K562 (cell line): ENCODE data around the gene ZDHHC3. TPM values are rescaled to one million over a fixed set of nuclear protein-coding genes. Genes with fewer than 3 reads are reported as not detected.

Experiments
- ATAC-seq: fragments of 200-7000 bp; cut with Tn5 transposase; 3 replicates; pipeline ENCODE4 v1.9.1; 2020; ENCODE audit warnings: moderate library complexity
- BruUV-seq: library from RNA; stranded (reverse); fragments of 400-500 nt; replicated peaks from 2 replicates; lab custom pipeline; 2021; lab: Mats Ljungman, UMichigan
- CTCF ChIA-PET: fragments of 300-600 bp; formaldehyde crosslinking; extraction: SDS; loops from one replicate; lab custom pipeline; 2021; ENCODE audit warnings: low intra/inter-chr PET ratio; lab: Yijun Ruan, JAX
- POLR2A ChIA-PET: fragments of 300-600, 350-650 bp; sonication (Branson Sonifier 250); formaldehyde crosslinking; extraction: SDS; loops from one replicate; lab custom pipeline; 2021; ENCODE audit warnings: antibody characterized with exemption, inconsistent platforms; lab: Yijun Ruan, JAX
- DNase-seq, 4 experiments: peaks; one replicate each; pipeline versions ENCODE4 v3.0.0 to v3.0.0-alpha.2; 2011 to 2018; ENCODE audit warnings: low spot score in 3 of 4, mixed read lengths in 3 of 4; ENCODE audit errors: extremely low read depth in 1 of 4
- FAIRE-seq: peaks from 2 replicates; lab custom pipeline; 2011; peaks lifted over from hg19 to GRCh38; lab: Jason Lieb, UNC
- H2AFZ ChIP-seq: 2 replicates; pipeline ENCODE4 v1.6.0; 2011; ENCODE audit warnings: low read depth, low read length, control low read depth, inconsistent platforms
- H3K27ac ChIP-seq: fragments of 200-600 bp; 3 replicates; pipeline ENCODE4 v1.8.0; 2011; ENCODE audit warnings: low read depth, mild to moderate bottlenecking, control low read depth, inconsistent platforms, low read length, moderate library complexity, mixed read lengths; ENCODE audit errors: extremely low read depth
- H3K27me3 ChIP-seq, 2 experiments: fragments of 300-600 bp in 1 of 2; 2 replicates in 1 of 2; 3 replicates in 1 of 2; pipeline versions ENCODE4 v1.6.0 to v1.8.0; 2011; ENCODE audit warnings: inconsistent platforms in 2 of 2, low read length in 2 of 2, mild to moderate bottlenecking in 1 of 2, mixed read lengths in 1 of 2, moderate library complexity in 1 of 2; ENCODE audit not compliant: control insufficient read depth in 2 of 2, insufficient read depth in 2 of 2
- H3K36me3 ChIP-seq: fragments of 300-600 bp; 3 replicates; pipeline ENCODE4 v1.8.0; 2011; ENCODE audit warnings: mild to moderate bottlenecking, low read length, inconsistent platforms; ENCODE audit not compliant: control insufficient read depth, insufficient read depth
- H3K4me1 ChIP-seq, 2 experiments: fragments of 200-600 bp in 1 of 2; replicated peaks in 1 of 2; 2 replicates in 1 of 2; 3 replicates in 1 of 2; pipeline versions ENCODE4 v1.5.1 to v1.8.0; 2011; ENCODE audit warnings: inconsistent platforms in 2 of 2, low read length in 2 of 2, mild to moderate bottlenecking in 1 of 2, mixed read lengths in 1 of 2, moderate library complexity in 1 of 2; ENCODE audit not compliant: control insufficient read depth in 2 of 2, insufficient read depth in 2 of 2
- H3K4me2 ChIP-seq: 2 replicates; pipeline ENCODE4 v1.6.1; 2011; ENCODE audit warnings: low read length, control low read depth, inconsistent platforms, mixed read lengths; ENCODE audit not compliant: insufficient read depth
- H3K4me3 ChIP-seq: fragments of 200-600 bp; sonication (generic), shearing (Covaris generic); 2 replicates; pipeline ENCODE4 v1.5.1; 2016; ENCODE audit warnings: control low read depth, inconsistent platforms
- H3K79me2 ChIP-seq: fragments of 200-600 bp; 3 replicates; pipeline ENCODE4 v1.8.0; 2011; ENCODE audit warnings: low read length, inconsistent platforms; ENCODE audit not compliant: control insufficient read depth, insufficient read depth
- H3K9ac ChIP-seq, 2 experiments: 2 replicates each; pipeline versions ENCODE4 v1.6.0 to v1.6.1; 2011; ENCODE audit warnings: low read depth in 2 of 2, low read length in 2 of 2, control low read depth in 1 of 2, inconsistent platforms in 1 of 2, mild to moderate bottlenecking in 1 of 2, mixed read lengths in 1 of 2; ENCODE audit not compliant: insufficient read depth in 1 of 2
- H3K9me1 ChIP-seq: one replicate; pipeline ENCODE4 v1.6.0; 2011; ENCODE audit warnings: inconsistent platforms, mild to moderate bottlenecking, low read length, moderate library complexity; ENCODE audit not compliant: control insufficient read depth, insufficient read depth
- H3K9me3 ChIP-seq: replicated peaks from 2 replicates; pipeline ENCODE4 v1.5.1; 2011; ENCODE audit warnings: low read depth, low read length, inconsistent platforms; ENCODE audit not compliant: control insufficient read depth, insufficient read depth
- H4K20me1 ChIP-seq: replicated peaks from 2 replicates; pipeline ENCODE4 v1.6.1; 2011; ENCODE audit warnings: low read length, inconsistent platforms, mixed read lengths; ENCODE audit not compliant: control insufficient read depth, insufficient read depth
- NR2F6 ChIP-seq: fragments of 450-650 bp; formaldehyde crosslinking; IDR thresholded peaks from 2 replicates; pipeline ENCODE4 v1.4.0; 2020; ENCODE audit warnings: mild to moderate bottlenecking
- SNRNP70 ChIP-seq: fragments of 200-400 bp; formaldehyde crosslinking; optimal IDR thresholded peaks from 2 replicates; pipeline ENCODE3; 2017; ENCODE audit warnings: low read depth, low read length
- ZNF75A ChIP-seq: fragments of 450-650 bp; formaldehyde crosslinking; IDR thresholded peaks from 2 replicates; pipeline ENCODE4 v1.4.0; 2020; ENCODE audit warnings: mild to moderate bottlenecking
- WGBS: fragments of 100-300 bp; shearing (Covaris generic); methylation state at CpG from one replicate; pipeline ENCODE4 v1.1.6; 2016; ENCODE audit warnings: low coverage, mixed read lengths; ENCODE audit not compliant: insufficient coverage; ENCODE audit errors: missing lambda C conversion rate; 5-methylcytosine and 5-hydroxymethylcytosine counted together
- in situ Hi-C: fragments of 300-500 bp; cut with MboI; formaldehyde crosslinking; loops from 4 replicates; pipeline ENCODE4 v1.15.0; 2018; ENCODE audit warnings: inconsistent platforms, mixed read lengths
- intact Hi-C: fragments of 100-400 bp; cut with micrococcal nuclease; formaldehyde crosslinking; loops from 2 replicates; pipeline ENCODE4 v1.14.2; 2022
- polyA plus RNA-seq, 8 experiments: library from polyadenylated mRNA; depleted of rRNA in 4 of 8; stranded (reverse) in 5 of 8; unstranded in 3 of 8; fragments of >200 nt; fragmentation: Nextera tagmentation in 2 of 8; fragmentation: Illumina TruSeq in 1 of 8; extraction: Ambion mirVana in 2 of 8; extraction: Trizol in 1 of 8; gene quantifications; 2 replicates each; pipeline versions ENCODE4 v1.2.1 to v1.2.3, GENCODE V29; 2011 to 2014; ENCODE audit warnings: inconsistent platforms in 1 of 8, missing spikeins in 1 of 8
- total RNA-seq, 7 experiments: library from RNA; depleted of rRNA in 6 of 7; stranded (reverse); fragments of >200 nt in 6 of 7; fragmentation: Illumina TruSeq in 2 of 7; extraction: Trizol in 2 of 7; gene quantifications; 2 replicates each; pipeline versions ENCODE4 v1.2.1 to v1.2.3, GENCODE V29; 2011 to 2021; ENCODE audit warnings: low replicate concordance in 1 of 7
- TF ChIP-seq, protein P1 (sequence below): fragments of 250-450 bp; sonication (Bioruptor Pico); IDR thresholded peaks from 2 replicates; pipeline ENCODE4 v1.8.0; 2021; ENCODE audit warnings: mild to moderate bottlenecking, moderate library complexity
- TF ChIP-seq, protein P2 (sequence below): IDR thresholded peaks from 3 replicates; pipeline ENCODE4 v1.6.1; 2011; ENCODE audit warnings: borderline replicate concordance, mild to moderate bottlenecking, moderate library complexity; ENCODE audit not compliant: insufficient read length; ENCODE audit errors: extremely low read depth
- TF ChIP-seq, protein P3 (sequence below): fragments of 250-450 bp; sonication (Bioruptor Pico); IDR thresholded peaks from 2 replicates; pipeline ENCODE4 v1.5.0; 2022; ENCODE audit warnings: mild to moderate bottlenecking
- TF ChIP-seq, protein P4 (sequence below): fragments of 250-450 bp; sonication (Bioruptor Pico); IDR thresholded peaks from 2 replicates; pipeline ENCODE4 v1.5.1; 2021; ENCODE audit warnings: mild to moderate bottlenecking
- TF ChIP-seq, protein P5 (sequence below): fragments of 250-450 bp; sonication (Bioruptor Pico); IDR thresholded peaks from 2 replicates; pipeline ENCODE4 v1.8.0; 2022; ENCODE audit warnings: moderate library complexity, mild to moderate bottlenecking, inconsistent platforms

The ZDHHC3 gene
- total and polyA plus RNA-seq, 9 of the 15 experiments (the other 6 are each of a cell fraction or from before 2014, with no cell fraction given) = 10.3 to 120 (median 67.2) TPM

DNA sequence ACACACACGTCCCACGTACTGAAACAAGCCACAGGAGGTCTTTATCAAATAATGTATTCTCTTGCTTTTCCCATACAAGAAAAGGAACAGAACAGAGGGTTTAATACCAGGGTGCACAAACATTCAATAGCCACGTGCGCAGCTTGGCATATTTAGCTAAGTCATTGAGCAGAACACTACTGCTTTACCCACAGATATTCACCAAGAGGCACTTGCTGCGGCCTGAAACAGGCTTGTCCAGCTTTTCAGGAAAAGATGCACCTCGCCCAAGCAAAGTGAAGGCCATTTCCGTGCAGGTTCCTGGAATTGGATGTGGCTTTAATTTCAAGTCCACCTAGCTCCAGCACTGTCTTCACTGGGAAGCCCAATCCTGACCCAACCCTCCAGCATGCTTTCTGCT is 17.6 kb downstream of the ZDHHC3 start:
- H3K4me1 ChIP-seq = no peaks in the 10 kb centered on the region; a peak in 1 of 5 replicates
- whole genome bisulfite sequencing = 80% methylated on average over 7 of the region's 7 CpGs
- H3K79me2 ChIP-seq = peaks cover 31% of the 10 kb centered on the region
- FAIRE-seq = no peak
- intact Hi-C loops (no loop called here), in situ Hi-C loops (no loop called here)
- no peak for DNase-seq
- H3K27ac ChIP-seq = no peak overlapping the region
- H3K9me3 ChIP-seq = no peaks in the 10 kb centered on the region
- no peaks in the 10 kb centered on the region for H3K9me1 ChIP-seq
- POLR2A ChIA-PET = interaction anchor here (0.5 to 1.0 kb wide), 4 partner anchors 10 to 1037 kb away, joined by 3 to 4 read pairs (median 3); no protein-coding TSS in a partner anchor
- no TSS peak for BruUV-seq
- no peaks in the 10 kb centered on the region for H3K27me3 ChIP-seq
- ATAC-seq = no peak
- CTCF ChIA-PET = no interaction called here
- H3K4me2 ChIP-seq = no peak overlapping the region
- no peak overlapping the region for H2AFZ ChIP-seq
- peaks cover 44% of the 10 kb centered on the region for H3K36me3 ChIP-seq
- H4K20me1 ChIP-seq = peaks cover 25% of the 10 kb centered on the region; the same call in 1 of the 2 replicates
- H3K4me3 ChIP-seq = no peak overlapping the region
- no peak overlapping the region for H3K9ac ChIP-seq
- TF ChIP-seq, protein P1, sequence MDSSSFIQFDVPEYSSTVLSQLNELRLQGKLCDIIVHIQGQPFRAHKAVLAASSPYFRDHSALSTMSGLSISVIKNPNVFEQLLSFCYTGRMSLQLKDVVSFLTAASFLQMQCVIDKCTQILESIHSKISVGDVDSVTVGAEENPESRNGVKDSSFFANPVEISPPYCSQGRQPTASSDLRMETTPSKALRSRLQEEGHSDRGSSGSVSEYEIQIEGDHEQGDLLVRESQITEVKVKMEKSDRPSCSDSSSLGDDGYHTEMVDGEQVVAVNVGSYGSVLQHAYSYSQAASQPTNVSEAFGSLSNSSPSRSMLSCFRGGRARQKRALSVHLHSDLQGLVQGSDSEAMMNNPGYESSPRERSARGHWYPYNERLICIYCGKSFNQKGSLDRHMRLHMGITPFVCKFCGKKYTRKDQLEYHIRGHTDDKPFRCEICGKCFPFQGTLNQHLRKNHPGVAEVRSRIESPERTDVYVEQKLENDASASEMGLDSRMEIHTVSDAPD (CRISPR knock-in tag) = no peak
- TF ChIP-seq, protein P2, sequence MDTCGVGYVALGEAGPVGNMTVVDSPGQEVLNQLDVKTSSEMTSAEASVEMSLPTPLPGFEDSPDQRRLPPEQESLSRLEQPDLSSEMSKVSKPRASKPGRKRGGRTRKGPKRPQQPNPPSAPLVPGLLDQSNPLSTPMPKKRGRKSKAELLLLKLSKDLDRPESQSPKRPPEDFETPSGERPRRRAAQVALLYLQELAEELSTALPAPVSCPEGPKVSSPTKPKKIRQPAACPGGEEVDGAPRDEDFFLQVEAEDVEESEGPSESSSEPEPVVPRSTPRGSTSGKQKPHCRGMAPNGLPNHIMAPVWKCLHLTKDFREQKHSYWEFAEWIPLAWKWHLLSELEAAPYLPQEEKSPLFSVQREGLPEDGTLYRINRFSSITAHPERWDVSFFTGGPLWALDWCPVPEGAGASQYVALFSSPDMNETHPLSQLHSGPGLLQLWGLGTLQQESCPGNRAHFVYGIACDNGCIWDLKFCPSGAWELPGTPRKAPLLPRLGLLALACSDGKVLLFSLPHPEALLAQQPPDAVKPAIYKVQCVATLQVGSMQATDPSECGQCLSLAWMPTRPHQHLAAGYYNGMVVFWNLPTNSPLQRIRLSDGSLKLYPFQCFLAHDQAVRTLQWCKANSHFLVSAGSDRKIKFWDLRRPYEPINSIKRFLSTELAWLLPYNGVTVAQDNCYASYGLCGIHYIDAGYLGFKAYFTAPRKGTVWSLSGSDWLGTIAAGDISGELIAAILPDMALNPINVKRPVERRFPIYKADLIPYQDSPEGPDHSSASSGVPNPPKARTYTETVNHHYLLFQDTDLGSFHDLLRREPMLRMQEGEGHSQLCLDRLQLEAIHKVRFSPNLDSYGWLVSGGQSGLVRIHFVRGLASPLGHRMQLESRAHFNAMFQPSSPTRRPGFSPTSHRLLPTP = no peak
- TF ChIP-seq NR2F6 (CRISPR knock-in tag) = no peak
- TF ChIP-seq, protein P3, sequence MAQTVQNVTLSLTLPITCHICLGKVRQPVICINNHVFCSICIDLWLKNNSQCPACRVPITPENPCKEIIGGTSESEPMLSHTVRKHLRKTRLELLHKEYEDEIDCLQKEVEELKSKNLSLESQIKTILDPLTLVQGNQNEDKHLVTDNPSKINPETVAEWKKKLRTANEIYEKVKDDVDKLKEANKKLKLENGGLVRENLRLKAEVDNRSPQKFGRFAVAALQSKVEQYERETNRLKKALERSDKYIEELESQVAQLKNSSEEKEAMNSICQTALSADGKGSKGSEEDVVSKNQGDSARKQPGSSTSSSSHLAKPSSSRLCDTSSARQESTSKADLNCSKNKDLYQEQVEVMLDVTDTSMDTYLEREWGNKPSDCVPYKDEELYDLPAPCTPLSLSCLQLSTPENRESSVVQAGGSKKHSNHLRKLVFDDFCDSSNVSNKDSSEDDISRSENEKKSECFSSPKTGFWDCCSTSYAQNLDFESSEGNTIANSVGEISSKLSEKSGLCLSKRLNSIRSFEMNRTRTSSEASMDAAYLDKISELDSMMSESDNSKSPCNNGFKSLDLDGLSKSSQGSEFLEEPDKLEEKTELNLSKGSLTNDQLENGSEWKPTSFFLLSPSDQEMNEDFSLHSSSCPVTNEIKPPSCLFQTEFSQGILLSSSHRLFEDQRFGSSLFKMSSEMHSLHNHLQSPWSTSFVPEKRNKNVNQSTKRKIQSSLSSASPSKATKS (CRISPR knock-in tag) = no peak
- TF ChIP-seq, protein P4, sequence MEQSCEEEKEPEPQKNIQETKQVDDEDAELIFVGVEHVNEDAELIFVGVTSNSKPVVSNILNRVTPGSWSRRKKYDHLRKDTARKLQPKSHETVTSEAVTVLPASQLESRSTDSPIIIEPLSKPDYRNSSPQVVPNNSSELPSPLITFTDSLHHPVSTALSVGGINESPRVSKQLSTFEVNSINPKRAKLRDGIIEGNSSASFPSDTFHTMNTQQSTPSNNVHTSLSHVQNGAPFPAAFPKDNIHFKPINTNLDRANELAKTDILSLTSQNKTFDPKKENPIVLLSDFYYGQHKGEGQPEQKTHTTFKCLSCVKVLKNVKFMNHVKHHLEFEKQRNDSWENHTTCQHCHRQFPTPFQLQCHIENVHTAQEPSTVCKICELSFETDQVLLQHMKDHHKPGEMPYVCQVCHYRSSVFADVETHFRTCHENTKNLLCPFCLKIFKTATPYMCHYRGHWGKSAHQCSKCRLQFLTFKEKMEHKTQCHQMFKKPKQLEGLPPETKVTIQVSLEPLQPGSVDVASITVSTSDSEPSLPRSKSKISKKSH (CRISPR knock-in tag) = no peak
- TF ChIP-seq SNRNP70 = no peak
- TF ChIP-seq, protein P5, sequence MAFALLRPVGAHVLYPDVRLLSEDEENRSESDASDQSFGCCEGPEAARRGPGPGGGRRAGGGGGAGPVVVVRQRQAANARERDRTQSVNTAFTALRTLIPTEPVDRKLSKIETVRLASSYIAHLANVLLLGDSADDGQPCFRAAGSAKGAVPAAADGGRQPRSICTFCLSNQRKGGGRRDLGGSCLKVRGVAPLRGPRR (CRISPR knock-in tag) = no peak
- TF ChIP-seq ZNF75A (CRISPR knock-in tag) = no peak
